HCT116 (cell line): ENCODE data around the gene CEP70. TPM values are rescaled to one million over a fixed set of nuclear protein-coding genes. Genes with fewer than 3 reads are reported as not detected.

Experiments used
- ATAC-seq: fragments of 200-7000 bp; cut with Tn5 transposase; 2 replicates; pipeline ENCODE4 v1.9.1; 2020; ENCODE audit warnings: mild to moderate bottlenecking, moderate library complexity
- BruUV-seq: library from RNA; stranded (reverse); fragments of 400-500 nt; replicated peaks from 2 replicates; lab custom pipeline; 2021; lab: Mats Ljungman, UMichigan
- CTCF ChIA-PET: fragments of 300-600 bp; sonication (Branson Sonifier 250); formaldehyde crosslinking; loops from one replicate; lab custom pipeline; 2021; ENCODE audit warnings: antibody characterized with exemption; lab: Charles Lee
- POLR2A ChIA-PET: fragments of 300-600, 350-600 bp; sonication (Branson Sonifier 250); formaldehyde crosslinking; loops from one replicate; lab custom pipeline; 2021; ENCODE audit warnings: antibody characterized with exemption; lab: Charles Lee
- RAD21 ChIA-PET, 2 experiments: fragments of 300-600 bp; sonication (Branson Sonifier 250); formaldehyde crosslinking; loops; one replicate each; lab custom pipeline; 2023; ENCODE audit warnings: low total read pairs in 2 of 2; ENCODE audit not compliant: uncharacterized antibody in 2 of 2, unreplicated experiment in 2 of 2, low non-redundant PET in 1 of 2; lab: Charles Lee
- DNase-seq: peaks from one replicate; pipeline ENCODE4 v3.0.0-alpha.2; 2010; ENCODE audit warnings: low read depth, low spot score
- H2AFZ ChIP-seq: fragments of 200-600 bp; shearing (Covaris generic), sonication (generic); 2 replicates; pipeline ENCODE4 v1.6.1; 2017; ENCODE audit warnings: low read depth, mixed run types, mixed read lengths, antibody characterized with exemption, low read length; ENCODE audit not compliant: poor library complexity, severe bottlenecking
- H3K27ac ChIP-seq: 2 replicates; pipeline ENCODE4 v1.5.1; 2012; ENCODE audit warnings: low read depth, low read length
- H3K27me3 ChIP-seq: fragments of 200-600 bp; sonication (generic); 2 replicates; pipeline ENCODE4 v1.6.1; 2016; ENCODE audit warnings: mixed run types, low read length, mixed read lengths; ENCODE audit not compliant: insufficient read depth
- H3K36me3 ChIP-seq, 2 experiments: fragments of 200-500 bp in 1 of 2; fragments of 200-600 bp in 1 of 2; sonication (Bioruptor generic) in 1 of 2; sonication (generic) in 1 of 2; 2 replicates each; pipeline versions ENCODE4 v1.5.1 to v1.6.1; 2014 to 2016; ENCODE audit warnings: low read length in 2 of 2, inconsistent platforms in 1 of 2, mixed read lengths in 1 of 2, mixed run types in 1 of 2; ENCODE audit not compliant: insufficient read depth in 2 of 2, control insufficient read depth in 1 of 2
- H3K4me1 ChIP-seq, 2 experiments: fragments of 200-600 bp in 1 of 2; sonication (generic) in 1 of 2; 2 replicates each; pipeline versions ENCODE4 v1.5.1 to v1.6.1; 2012 to 2017; ENCODE audit warnings: low read length in 2 of 2, inconsistent platforms in 1 of 2, mild to moderate bottlenecking in 1 of 2, mixed read lengths in 1 of 2, mixed run types in 1 of 2, moderate library complexity in 1 of 2; ENCODE audit not compliant: insufficient read depth in 2 of 2, control insufficient read depth in 1 of 2
- H3K4me2 ChIP-seq: fragments of 200-600 bp; sonication (generic); 2 replicates; pipeline ENCODE4 v1.6.1; 2017; ENCODE audit warnings: mixed run types, low read length, mixed read lengths
- H3K4me3 ChIP-seq, 2 experiments: fragments of 200-600 bp in 1 of 2; sonication (generic) in 1 of 2; replicated peaks in 1 of 2; 2 replicates each; pipeline ENCODE4 v1.5.1; 2011 to 2016; ENCODE audit warnings: low read length in 2 of 2, control low read depth in 1 of 2, low read depth in 1 of 2, mild to moderate bottlenecking in 1 of 2, mixed read lengths in 1 of 2, mixed run types in 1 of 2
- H3K79me2 ChIP-seq: fragments of 200-600 bp; sonication (generic); 2 replicates; pipeline ENCODE4 v1.6.1; 2017; ENCODE audit warnings: mild to moderate bottlenecking, mixed run types, low read length, moderate library complexity, mixed read lengths; ENCODE audit not compliant: insufficient read depth
- H3K9ac ChIP-seq: fragments of 200-600 bp; sonication (generic); 2 replicates; pipeline ENCODE4 v1.6.1; 2016; ENCODE audit warnings: low read length, mixed read lengths
- H3K9me2 ChIP-seq: fragments of 200-600 bp; sonication (generic), shearing (Covaris generic); 2 replicates; pipeline ENCODE4 v1.6.1; 2017; ENCODE audit warnings: mixed run types, mild to moderate bottlenecking, moderate library complexity; ENCODE audit not compliant: insufficient read depth
- H3K9me3 ChIP-seq, 2 experiments: fragments of 200-500 bp in 1 of 2; fragments of 200-600 bp in 1 of 2; sonication (Bioruptor generic) in 1 of 2; sonication (generic) in 1 of 2; 2 replicates each; pipeline ENCODE4 v1.6.1; 2014 to 2017; ENCODE audit warnings: low read length in 2 of 2, mixed read lengths in 2 of 2, inconsistent platforms in 1 of 2, low read depth in 1 of 2, mild to moderate bottlenecking in 1 of 2, mixed run types in 1 of 2, moderate library complexity in 1 of 2; ENCODE audit not compliant: control insufficient read depth in 1 of 2, insufficient read depth in 1 of 2
- H4K20me1 ChIP-seq: fragments of 200-600 bp; sonication (generic), shearing (Covaris generic); 2 replicates; pipeline ENCODE4 v1.6.1; 2017; ENCODE audit warnings: mixed run types, mild to moderate bottlenecking, moderate library complexity; ENCODE audit not compliant: insufficient read depth
- ATF3 ChIP-seq: IDR thresholded peaks from 2 replicates; pipeline ENCODE4 v1.6.1; 2012
- CEBPB ChIP-seq: IDR thresholded peaks from 2 replicates; pipeline ENCODE4 v1.6.1; 2012; ENCODE audit warnings: low read depth
- CTCF ChIP-seq, 3 experiments: fragments of 200-600 bp in 1 of 3; sonication (generic) in 1 of 3; IDR thresholded peaks in 2 of 3; conservative IDR thresholded peaks in 1 of 3; 2 replicates each; pipeline ENCODE4 v1.5.1; 2012 to 2017; ENCODE audit warnings: low read depth in 2 of 3, low read length in 2 of 3, antibody characterized with exemption in 1 of 3, borderline replicate concordance in 1 of 3, control low read depth in 1 of 3, mild to moderate bottlenecking in 1 of 3, mixed read lengths in 1 of 3, mixed run types in 1 of 3, moderate library complexity in 1 of 3; ENCODE audit not compliant: insufficient read depth in 1 of 3
- EZH2 ChIP-seq: fragments of 200-600 bp; sonication (generic); IDR thresholded peaks from 2 replicates; pipeline ENCODE4 v1.6.1; 2017; ENCODE audit warnings: antibody characterized with exemption, mixed run types
- EZH2phosphoT487 ChIP-seq: fragments of 200-600 bp; IDR thresholded peaks from 2 replicates; pipeline ENCODE4 v1.6.1; 2018; ENCODE audit warnings: antibody characterized with exemption, borderline replicate concordance
- FOSL1 ChIP-seq: IDR thresholded peaks from 2 replicates; pipeline ENCODE4 v1.6.1; 2012; ENCODE audit warnings: low read depth
- POLR2A ChIP-seq: IDR thresholded peaks from 2 replicates; pipeline ENCODE4 v1.7.0; 2011; ENCODE audit warnings: borderline replicate concordance; ENCODE audit not compliant: insufficient read depth, insufficient read length; ENCODE audit errors: extremely low read depth
- SIN3A ChIP-seq: IDR thresholded peaks from 2 replicates; pipeline ENCODE4 v1.6.1; 2012; ENCODE audit warnings: low read depth
- TCF7L2 ChIP-seq: IDR thresholded peaks from 2 replicates; pipeline ENCODE4 v1.7.0; 2011; ENCODE audit warnings: borderline replicate concordance, inconsistent platforms; ENCODE audit not compliant: insufficient read depth, insufficient read length; ENCODE audit errors: extremely low read depth
- ZFX ChIP-seq: fragments of 450-650 bp; IDR thresholded peaks from 2 replicates; pipeline ENCODE4 v1.6.1; 2017
- ZNF274 ChIP-seq: fragments of 200-500 bp; sonication (Bioruptor generic); IDR thresholded peaks from 2 replicates; pipeline ENCODE4 v1.6.1; 2014; ENCODE audit warnings: mild to moderate bottlenecking, low read depth, low read length, inconsistent platforms
- intact Hi-C: fragments of 100-400 bp; cut with micrococcal nuclease; formaldehyde crosslinking; loops from 2 replicates; pipeline ENCODE4 v1.10.0; 2022
- total RNA-seq: library from RNA; stranded (reverse); gene quantifications from one replicate; pipeline ENCODE4 v1.2.1, GENCODE V29; 2021; ENCODE audit not compliant: unreplicated experiment

CEP70 gene
- total RNA-seq, 1 experiment from 2014 or later: 38.7 TPM

- no peak overlapping the region for H3K27ac ChIP-seq
- TF ChIP-seq ZFX: no peak
- TF ChIP-seq EZH2phosphoT487: no peak
- TF ChIP-seq ZNF274: no peak
- no peak for TF ChIP-seq POLR2A
- TF ChIP-seq TCF7L2: no peak
- no peak for TF ChIP-seq EZH2
- no peak for TF ChIP-seq CTCF (IDR thresholded peaks at IDR 0.05 in 2 of 3, conservative IDR thresholded peaks at IDR 0.05 in 1 of 3; ENCODE audit: borderline replicate concordance in 1 of 3, insufficient read depth in 1 of 3, low read depth in 2 of 3, low read length in 2 of 3)
- TF ChIP-seq FOSL1: no peak
- no peak for TF ChIP-seq SIN3A
- TF ChIP-seq CEBPB: no peak
- no peak for TF ChIP-seq ATF3
- TF ChIP-seq, all 23 proteins: peak for 0
- Histone ChIP-seq H3K9me3 (no peaks in the 10 kb centered on the region), H3K4me3 (no peak overlapping the region), H3K36me3 (no peaks in the 10 kb centered on the region), H3K4me1 (peaks cover 0 to 5% of the 10 kb centered on the region in 2 experiments; a peak in 1 of 4 replicates), H3K9me2 (no peaks in the 10 kb centered on the region), H3K27me3 (no peaks in the 10 kb centered on the region), H4K20me1 (no peaks in the 10 kb centered on the region), H3K79me2 (no peaks in the 10 kb centered on the region), H3K9ac (no peak overlapping the region), H2AFZ (no peak overlapping the region), H3K4me2 (no peak overlapping the region)
- ChIA-PET CTCF (interaction anchor here (1.4 to 1.6 kb wide), 3 partner anchors 11 to 463 kb away, joined by 3 to 7 read pairs (median 4); no protein-coding TSS in a partner anchor), POLR2A (no interaction called here), RAD21 (no interaction called here)
- BruUV-seq: no TSS peak
- no peak for ATAC-seq
- intact Hi-C loops: loop anchor here (5.0 kb wide), 1 partner anchor 457 kb away; no protein-coding TSS in a partner anchor
- DNase-seq: no peak
Measured at GRCh38 chr3:138460536-138461205, 133.4 kb downstream of the CEP70 start.
